Upper lobe of right lung (tissue), 1 donor: ENCODE measurements around the gene DNAJC8. TPM values are rescaled to one million over a fixed set of nuclear protein-coding genes. Genes with fewer than 3 reads are reported as not detected.
A peak's percentile ranks its signal among the peaks of the same experiment; 100 is the strongest.

Experiments
- ATAC-seq: fragments of 200-7000 bp; cut with Tn5 transposase; one replicate; pipeline ENCODE4 v1.9.1; 2020; ENCODE audit warnings: mild to moderate bottlenecking, moderate library complexity
- DNase-seq: peaks from one replicate; pipeline ENCODE4 v3.0.0-alpha.2; 2020
- H3K27ac ChIP-seq: fragments of 200-600 bp; one replicate; pipeline ENCODE4 v1.8.0; 2022
- H3K27me3 ChIP-seq: fragments of 200-600 bp; one replicate; pipeline ENCODE4 v1.8.0; 2022; ENCODE audit warnings: mild to moderate bottlenecking
- H3K36me3 ChIP-seq: fragments of 200-600 bp; one replicate; pipeline ENCODE4 v1.8.0; 2022
- H3K4me1 ChIP-seq: fragments of 200-600 bp; one replicate; pipeline ENCODE4 v1.8.0; 2022
- H3K4me3 ChIP-seq: fragments of 200-600 bp; one replicate; pipeline ENCODE4 v1.8.0; 2022; ENCODE audit warnings: mild to moderate bottlenecking
- H3K9me3 ChIP-seq: fragments of 200-600 bp; one replicate; pipeline ENCODE4 v1.8.0; 2022
- intact Hi-C: fragments of 100-400 bp; cut with DNase I; formaldehyde crosslinking; loops from one replicate; pipeline ENCODE4 v1.11.0; 2022
- total RNA-seq: library from RNA; stranded (reverse); fragmentation: NEBNext Ultra II Directional; extraction: Animal tissue kit (Norgen Biotek cat#: 25700); gene quantifications from one replicate; pipeline ENCODE4 v1.2.1, GENCODE V29; 2021
- TF ChIP-seq, protein P1 (sequence below): fragments of 200-600 bp; IDR thresholded peaks from one replicate; pipeline ENCODE4 v1.8.0; 2022; ENCODE audit warnings: antibody characterized with exemption
- donor health status: DM: no; HTN: yes; CAD: no; lungs with severe emphysema.

The DNAJC8 gene
- total RNA-seq, 1 donor from 2014 or later, result 65.4 TPM

DNA sequence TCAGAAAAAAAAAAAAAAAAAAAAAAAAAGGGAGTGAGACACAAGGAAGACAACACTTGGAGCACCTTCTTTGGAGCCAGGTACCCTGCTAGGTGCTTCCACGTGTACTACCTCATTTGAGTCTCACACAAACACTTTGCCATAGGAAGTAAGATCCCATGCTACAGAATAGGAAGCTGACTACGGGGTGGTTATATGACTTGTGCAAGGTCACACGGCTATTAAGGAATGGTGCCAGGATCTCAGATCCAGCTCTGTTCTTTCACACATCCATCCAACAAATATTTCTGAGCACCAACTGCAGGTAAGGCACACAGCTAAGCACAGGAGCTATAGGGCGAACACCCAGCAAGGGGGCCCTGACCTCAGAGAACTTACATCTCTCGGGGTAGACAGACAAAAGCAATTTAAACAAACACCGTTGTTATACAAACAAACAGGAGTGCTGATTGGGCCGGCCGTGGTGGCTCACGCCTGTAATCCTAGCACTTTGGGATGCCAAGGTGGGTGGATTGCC lies 78.7 kb downstream of the DNAJC8 start:
- Histone ChIP-seq H3K36me3 (peaks cover 7% of the 10 kb centered on the region), H3K4me3 (no peak overlapping the region), H3K9me3 (no peaks in the 10 kb centered on the region), H3K27ac (peak overlapping the region; percentile 1), H3K27me3 (no peaks in the 10 kb centered on the region), H3K4me1 (peaks cover 24% of the 10 kb centered on the region)
- peak; percentile 21 for ATAC-seq
- TF ChIP-seq, protein P1, sequence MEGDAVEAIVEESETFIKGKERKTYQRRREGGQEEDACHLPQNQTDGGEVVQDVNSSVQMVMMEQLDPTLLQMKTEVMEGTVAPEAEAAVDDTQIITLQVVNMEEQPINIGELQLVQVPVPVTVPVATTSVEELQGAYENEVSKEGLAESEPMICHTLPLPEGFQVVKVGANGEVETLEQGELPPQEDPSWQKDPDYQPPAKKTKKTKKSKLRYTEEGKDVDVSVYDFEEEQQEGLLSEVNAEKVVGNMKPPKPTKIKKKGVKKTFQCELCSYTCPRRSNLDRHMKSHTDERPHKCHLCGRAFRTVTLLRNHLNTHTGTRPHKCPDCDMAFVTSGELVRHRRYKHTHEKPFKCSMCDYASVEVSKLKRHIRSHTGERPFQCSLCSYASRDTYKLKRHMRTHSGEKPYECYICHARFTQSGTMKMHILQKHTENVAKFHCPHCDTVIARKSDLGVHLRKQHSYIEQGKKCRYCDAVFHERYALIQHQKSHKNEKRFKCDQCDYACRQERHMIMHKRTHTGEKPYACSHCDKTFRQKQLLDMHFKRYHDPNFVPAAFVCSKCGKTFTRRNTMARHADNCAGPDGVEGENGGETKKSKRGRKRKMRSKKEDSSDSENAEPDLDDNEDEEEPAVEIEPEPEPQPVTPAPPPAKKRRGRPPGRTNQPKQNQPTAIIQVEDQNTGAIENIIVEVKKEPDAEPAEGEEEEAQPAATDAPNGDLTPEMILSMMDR, result no peak
- DNase-seq, result no peak
- intact Hi-C loops, result no loop called here

Other genes starting within 250 kb of the DNAJC8 start
- gene EYA3, start 144.4 kb downstream of the DNAJC8 start, total RNA-seq, result 21.0 TPM
- gene PTAFR, start 56.3 kb downstream of the DNAJC8 start, total RNA-seq, result 31.6 TPM
- 87.2 TPM for gene ATP5IF1, start 3.1 kb upstream of the DNAJC8 start, total RNA-seq
- gene SESN2, start 26.5 kb upstream of the DNAJC8 start, total RNA-seq, result 15.6 TPM
- 14.0 TPM for gene MED18, start 96.0 kb upstream of the DNAJC8 start, total RNA-seq
- gene PHACTR4, start 136.7 kb upstream of the DNAJC8 start, total RNA-seq, result 43.2 TPM